ENCODE data around the gene RORB. TPM values are rescaled to one million over a fixed set of nuclear protein-coding genes. Genes with fewer than 3 reads are reported as not detected.

The RORB gene
- total RNA-seq, 6 experiments from 2014 or later, result not detected

DNA sequence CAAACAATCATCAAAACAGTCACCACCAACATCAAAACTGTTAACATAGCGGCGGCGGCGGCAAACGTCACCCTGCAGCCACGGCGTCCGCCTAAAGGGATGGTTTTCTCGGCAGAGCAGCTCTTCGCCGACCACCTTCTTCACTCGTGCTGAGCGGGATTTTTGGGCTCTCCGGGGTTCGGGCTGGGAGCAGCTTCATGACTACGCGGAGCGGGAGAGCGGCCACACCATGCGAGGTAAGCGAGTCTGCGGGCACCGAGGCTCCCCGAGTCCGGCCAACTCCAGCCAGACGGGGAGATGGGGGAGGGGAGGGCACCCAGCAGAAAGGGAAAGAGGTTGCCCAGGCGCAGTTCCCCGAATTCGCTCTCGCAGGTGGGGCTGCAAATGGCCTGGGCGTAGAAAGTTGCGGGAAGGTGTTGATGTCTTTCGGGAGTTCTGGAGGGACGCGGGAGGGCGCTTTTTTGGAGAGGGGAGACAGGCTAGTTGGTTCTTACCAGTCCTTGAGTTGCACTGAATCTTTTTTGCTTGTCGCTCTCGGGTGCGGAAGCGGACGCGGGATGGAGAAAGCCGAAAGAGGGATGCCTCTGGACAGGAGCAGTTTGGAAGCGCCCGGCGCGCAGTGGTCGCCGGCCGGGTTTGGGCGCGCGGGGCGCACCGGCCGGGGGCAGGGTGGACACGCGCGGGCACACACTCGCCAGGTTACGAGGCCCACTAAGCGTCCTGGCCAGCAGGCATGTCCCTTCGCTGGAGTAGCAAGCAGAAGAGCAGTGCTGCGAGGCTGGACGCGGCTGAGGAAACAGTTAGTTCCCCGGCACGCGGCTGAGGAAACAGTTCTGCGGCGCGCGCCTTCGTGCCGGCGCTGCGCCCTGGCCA lies 849 bp downstream of the RORB start:
- no peak for DNase-seq
- H3K27ac Mint-ChIP-seq, result no peak overlapping the region
- peaks cover 31% of the 10 kb centered on the region for H3K27me3 Mint-ChIP-seq (ENCODE audit: insufficient read depth)
- peak overlapping the region; percentile 88 for H3K4me3 Mint-ChIP-seq
- no peaks in the 10 kb centered on the region for H3K9me3 Mint-ChIP-seq
- TF ChIP-seq, protein P1, sequence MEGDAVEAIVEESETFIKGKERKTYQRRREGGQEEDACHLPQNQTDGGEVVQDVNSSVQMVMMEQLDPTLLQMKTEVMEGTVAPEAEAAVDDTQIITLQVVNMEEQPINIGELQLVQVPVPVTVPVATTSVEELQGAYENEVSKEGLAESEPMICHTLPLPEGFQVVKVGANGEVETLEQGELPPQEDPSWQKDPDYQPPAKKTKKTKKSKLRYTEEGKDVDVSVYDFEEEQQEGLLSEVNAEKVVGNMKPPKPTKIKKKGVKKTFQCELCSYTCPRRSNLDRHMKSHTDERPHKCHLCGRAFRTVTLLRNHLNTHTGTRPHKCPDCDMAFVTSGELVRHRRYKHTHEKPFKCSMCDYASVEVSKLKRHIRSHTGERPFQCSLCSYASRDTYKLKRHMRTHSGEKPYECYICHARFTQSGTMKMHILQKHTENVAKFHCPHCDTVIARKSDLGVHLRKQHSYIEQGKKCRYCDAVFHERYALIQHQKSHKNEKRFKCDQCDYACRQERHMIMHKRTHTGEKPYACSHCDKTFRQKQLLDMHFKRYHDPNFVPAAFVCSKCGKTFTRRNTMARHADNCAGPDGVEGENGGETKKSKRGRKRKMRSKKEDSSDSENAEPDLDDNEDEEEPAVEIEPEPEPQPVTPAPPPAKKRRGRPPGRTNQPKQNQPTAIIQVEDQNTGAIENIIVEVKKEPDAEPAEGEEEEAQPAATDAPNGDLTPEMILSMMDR (IDR thresholded peaks at IDR 0.05), result no peak
- H3K4me1 Mint-ChIP-seq (ENCODE audit: low read depth), result peaks cover 24% of the 10 kb centered on the region
- H3K36me3 Mint-ChIP-seq (ENCODE audit: low read depth), result no peaks in the 10 kb centered on the region

DNA sequence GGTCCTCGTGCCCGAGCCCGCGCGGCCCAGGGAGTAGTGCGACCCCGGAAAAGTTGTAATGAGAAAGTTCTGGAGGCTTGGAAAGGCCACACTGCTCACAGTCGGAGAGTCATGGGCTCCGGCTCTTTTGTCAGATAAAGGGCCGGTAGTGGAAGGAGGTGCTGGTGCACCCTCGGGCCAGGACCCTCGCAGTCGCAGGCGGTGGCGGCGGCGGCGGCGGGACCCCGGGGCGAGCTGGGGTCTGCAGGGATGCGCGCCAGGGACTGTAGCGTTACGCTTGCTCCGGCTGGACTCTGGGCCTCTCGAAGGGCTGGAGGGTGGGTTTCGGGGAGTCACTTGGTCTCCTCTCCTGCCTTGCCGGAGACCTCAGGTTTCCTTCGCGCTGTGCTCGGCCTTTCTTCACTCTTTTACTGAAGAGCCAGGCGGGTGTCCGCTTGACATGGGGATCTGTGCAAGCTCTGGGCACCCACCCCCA lies 1.5 kb downstream of the RORB start:
- H3K27me3 Mint-ChIP-seq (ENCODE audit: insufficient read depth), result peaks cover 31% of the 10 kb centered on the region
- peak overlapping the region; percentile 46; the same call in 1 of the 2 replicates for H3K4me3 Mint-ChIP-seq
- TF ChIP-seq, protein P1 (IDR thresholded peaks at IDR 0.05), result no peak
- H3K36me3 Mint-ChIP-seq (ENCODE audit: low read depth), result no peaks in the 10 kb centered on the region
- H3K27ac Mint-ChIP-seq, result no peak overlapping the region
- H3K9me3 Mint-ChIP-seq, result no peaks in the 10 kb centered on the region
- DNase-seq, result no peak
- peaks cover 24% of the 10 kb centered on the region for H3K4me1 Mint-ChIP-seq (ENCODE audit: low read depth)

DNA sequence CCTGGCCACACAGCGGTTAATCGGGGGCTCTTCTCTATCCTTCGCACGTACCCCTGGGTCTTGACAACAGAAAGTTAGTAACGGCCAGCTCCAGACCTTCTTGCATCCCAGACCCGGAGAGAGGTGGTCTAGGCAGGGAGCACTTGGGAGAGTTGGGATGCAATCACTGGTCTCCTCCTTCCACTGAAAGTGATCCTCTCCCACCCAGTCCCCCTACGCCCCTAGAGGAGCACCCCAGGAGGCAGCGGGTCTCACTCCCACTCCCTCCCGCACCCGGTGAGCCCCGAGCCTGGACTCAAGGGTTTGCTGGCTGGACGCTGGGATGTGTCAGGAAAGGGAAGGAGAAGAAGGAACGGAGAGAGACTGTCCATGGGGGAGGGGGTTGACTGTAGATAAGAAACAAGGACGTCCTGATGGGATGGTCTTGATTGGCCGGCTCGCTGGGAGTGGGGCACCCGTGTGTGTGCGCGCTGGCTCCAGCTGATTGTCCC lies 2.0 kb downstream of the RORB start:
- Mint-ChIP-seq H3K9me3 (no peaks in the 10 kb centered on the region), H3K36me3 (ENCODE audit: low read depth) (no peaks in the 10 kb centered on the region), H3K4me1 (ENCODE audit: low read depth) (peaks cover 24% of the 10 kb centered on the region), H3K4me3 (peak overlapping the region; percentile 46), H3K27me3 (ENCODE audit: insufficient read depth) (peaks cover 31% of the 10 kb centered on the region), H3K27ac (no peak overlapping the region)
- TF ChIP-seq, protein P1 (IDR thresholded peaks at IDR 0.05), result no peak
- DNase-seq, result no peak

DNA sequence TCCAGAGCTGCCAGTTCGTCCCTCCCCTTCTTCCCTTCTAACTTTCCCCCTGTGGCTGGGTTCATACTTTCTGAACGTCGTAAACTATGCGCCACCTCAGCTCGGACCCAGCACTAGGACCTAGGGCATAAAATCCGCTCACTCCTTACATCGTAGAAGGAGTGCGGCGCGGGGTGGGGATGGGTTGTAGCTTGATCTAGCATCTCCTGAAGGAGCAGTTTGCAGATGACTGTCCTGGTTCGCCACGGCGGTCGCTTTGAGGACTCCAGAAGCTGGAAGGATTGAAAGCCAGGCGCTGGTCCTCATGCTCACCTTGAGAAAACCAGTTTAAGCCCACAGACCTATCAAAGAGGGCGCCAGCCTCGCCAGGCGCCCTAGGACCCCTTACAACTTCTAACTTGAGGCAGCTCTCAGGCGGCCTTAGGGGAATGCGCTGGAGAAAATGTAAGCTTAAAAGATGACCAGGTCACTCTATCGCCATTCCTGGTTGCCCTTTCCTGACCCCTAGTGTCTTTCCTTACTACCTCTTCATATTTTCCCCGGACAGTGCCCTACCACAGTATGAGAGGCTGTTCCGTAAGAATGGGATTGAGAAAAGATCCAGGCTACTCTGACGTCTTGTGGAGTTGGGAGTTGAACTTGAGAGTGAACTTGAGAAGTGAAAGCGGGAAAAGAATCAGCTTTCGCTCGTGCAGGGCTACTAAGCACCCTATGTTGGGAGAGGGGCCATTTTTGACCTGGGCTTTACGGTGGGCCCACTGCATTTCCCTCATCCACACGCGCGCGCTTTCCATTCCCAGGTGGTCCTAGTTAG lies 2.8 kb downstream of the RORB start:
- no peak for DNase-seq
- Mint-ChIP-seq H3K27me3 (ENCODE audit: insufficient read depth) (peaks cover 31% of the 10 kb centered on the region), H3K9me3 (no peaks in the 10 kb centered on the region), H3K4me3 (peak overlapping the region; percentile 46), H3K36me3 (ENCODE audit: low read depth) (no peaks in the 10 kb centered on the region), H3K27ac (no peak overlapping the region), H3K4me1 (ENCODE audit: low read depth) (peaks cover 24% of the 10 kb centered on the region)
- TF ChIP-seq, protein P1 (IDR thresholded peaks at IDR 0.05), result no peak

DNA sequence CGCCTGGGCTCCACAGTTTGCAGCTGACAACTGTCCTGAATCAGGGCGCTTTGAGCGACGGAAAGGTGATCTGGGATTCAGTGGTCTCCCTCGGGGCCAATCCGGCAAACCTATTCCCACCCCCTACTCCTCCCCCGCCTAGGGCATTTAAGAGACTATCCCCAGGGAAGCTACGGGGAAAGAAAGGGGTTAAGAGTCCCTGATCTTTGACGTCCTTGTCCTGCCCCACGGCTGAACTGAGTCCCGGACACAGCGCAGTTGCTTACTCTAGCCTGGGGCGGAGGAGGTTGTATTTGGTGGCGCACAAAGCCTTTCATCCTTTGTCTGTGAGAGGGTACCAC lies 3.4 kb downstream of the RORB start:
- H3K27ac Mint-ChIP-seq, result no peak overlapping the region
- no peak overlapping the region for H3K4me3 Mint-ChIP-seq
- H3K9me3 Mint-ChIP-seq, result no peaks in the 10 kb centered on the region
- H3K36me3 Mint-ChIP-seq (ENCODE audit: low read depth), result no peaks in the 10 kb centered on the region
- no peak for DNase-seq
- H3K4me1 Mint-ChIP-seq (ENCODE audit: low read depth), result peaks cover 24% of the 10 kb centered on the region
- TF ChIP-seq, protein P1 (IDR thresholded peaks at IDR 0.05), result no peak
- H3K27me3 Mint-ChIP-seq (ENCODE audit: insufficient read depth), result peaks cover 31% of the 10 kb centered on the region

Measured in HFFc6 (cell line).